Measurements from ENCODE around the gene STK39.

STK39 gene

GRCh38 chr2:168208652-168209051 lies 38.7 kb downstream of the STK39 start:
- DNase-seq (ENCODE audit: low spot score): no peak

- DNase-seq (ENCODE audit: low spot score): no peak
Measured at GRCh38 chr2:168207851-168208250, 39.5 kb downstream of the STK39 start.

GRCh38 chr2:168203762-168204693 lies 43.4 kb downstream of the STK39 start:
- DNase-seq (ENCODE audit: low spot score): no peak

- DNase-seq (ENCODE audit: low spot score): no peak
Measured at GRCh38 chr2:168201584-168202116, 45.7 kb downstream of the STK39 start.

- no peak for DNase-seq (ENCODE audit: low spot score)
Measured at GRCh38 chr2:168200930-168201583, 46.3 kb downstream of the STK39 start.

- no peak for DNase-seq (ENCODE audit: low spot score)
Measured at GRCh38 chr2:168198476-168199207, 48.8 kb downstream of the STK39 start.

- DNase-seq (ENCODE audit: low spot score): no peak
Measured at GRCh38 chr2:168196764-168197180, 50.6 kb downstream of the STK39 start.

GRCh38 chr2:168194784-168195522 lies 52.4 kb downstream of the STK39 start:
- DNase-seq (ENCODE audit: low spot score): no peak

- DNase-seq (ENCODE audit: low spot score): no peak
Measured at GRCh38 chr2:168192839-168193616, 54.4 kb downstream of the STK39 start.

GRCh38 chr2:168191955-168192785 lies 55.2 kb downstream of the STK39 start:
- no peak for DNase-seq (ENCODE audit: low spot score)

- no peak for DNase-seq (ENCODE audit: low spot score)
Measured at GRCh38 chr2:168190590-168191336, 56.6 kb downstream of the STK39 start.

GRCh38 chr2:168189835-168190569 lies 57.4 kb downstream of the STK39 start:
- DNase-seq (ENCODE audit: low spot score): no peak

- no peak for DNase-seq (ENCODE audit: low spot score)
Measured at GRCh38 chr2:168188002-168188401, 59.4 kb downstream of the STK39 start.

- DNase-seq (ENCODE audit: low spot score): no peak
Measured at GRCh38 chr2:168186452-168186851, 60.9 kb downstream of the STK39 start.

- no peak for DNase-seq (ENCODE audit: low spot score)
Measured at GRCh38 chr2:168185583-168186274, 61.7 kb downstream of the STK39 start.

- no peak for DNase-seq (ENCODE audit: low spot score)
Measured at GRCh38 chr2:168184681-168185513, 62.5 kb downstream of the STK39 start.

Data from ecto neural progenitor cell (in vitro differentiated cells).